NB4 (cell line): ENCODE results near the gene PDS5B.
A peak's percentile ranks its signal among the peaks of the same experiment; 100 is the strongest.
"Not testable (repeated sequence)": the region's sequence is repeated elsewhere in the genome, so short reads cannot be mapped to it uniquely, and the experiment has no call there.

Experiments used
- DNase-seq: peaks from one replicate; pipeline ENCODE4 v3.0.0; 2010; ENCODE audit warnings: low read depth
- H3K4me3 ChIP-seq: one replicate; pipeline ENCODE4 v1.5.1; 2011; ENCODE audit warnings: mild to moderate bottlenecking, low read depth, low read length, moderate library complexity
- CTCF ChIP-seq: IDR thresholded peaks from one replicate; pipeline ENCODE4 v1.5.1; 2012; ENCODE audit warnings: low read depth, low read length
- MAX ChIP-seq: IDR thresholded peaks from 2 replicates; pipeline ENCODE4 v1.6.1; 2011; ENCODE audit warnings: low read depth, low read length
- MYC ChIP-seq: IDR thresholded peaks from 2 replicates; pipeline ENCODE4 v1.6.1; 2011; ENCODE audit warnings: low read depth, low read length
- POLR2A ChIP-seq: IDR thresholded peaks from 2 replicates; pipeline ENCODE4 v1.6.1; 2011; ENCODE audit warnings: mild to moderate bottlenecking; ENCODE audit not compliant: insufficient read length; ENCODE audit errors: extremely low read depth

The PDS5B gene

GRCh38 chr13:32720026-32720425 lies 133.8 kb downstream of the PDS5B start:
- DNase-seq, result no peak
- no peak overlapping the region for H3K4me3 ChIP-seq
- TF ChIP-seq MYC, result no peak
- TF ChIP-seq MAX, result no peak
- no peak for TF ChIP-seq POLR2A
- no peak for TF ChIP-seq CTCF

GRCh38 chr13:32721131-32722034 lies 135.1 kb downstream of the PDS5B start:
- DNase-seq, result not testable (repeated sequence)

GRCh38 chr13:32722340-32722739 lies 136.1 kb downstream of the PDS5B start:
- TF ChIP-seq POLR2A (no peak), MAX (no peak), MYC (no peak), CTCF (no peak)
- no peak overlapping the region for H3K4me3 ChIP-seq
- no peak for DNase-seq

More at GRCh38 chr13:32721131-32722034, 135.1 kb downstream of the PDS5B start:
- not testable (repeated sequence) for H3K4me3 ChIP-seq

- TF ChIP-seq MAX (no peak), CTCF (no peak)
- H3K4me3 ChIP-seq, result no peak overlapping the region
- no peak for DNase-seq
Observed at GRCh38 chr13:32723987-32724386, 137.7 kb downstream of the PDS5B start.

GRCh38 chr13:32726374-32727037 lies 140.3 kb downstream of the PDS5B start:
- DNase-seq, result peak; percentile 11

More at GRCh38 chr13:32726374-32727037, 140.3 kb downstream of the PDS5B start:
- TF ChIP-seq MYC (no peak), CTCF (no peak), POLR2A (no peak), MAX (no peak)
- H3K4me3 ChIP-seq, result no peak overlapping the region
